ENCODE measurements around the gene C9orf78.

C9orf78 gene

GRCh38 chr9:129854588-129855110 is 19.6 kb upstream of the C9orf78 start:
- Histone ChIP-seq H3K9me3 (ENCODE audit: control insufficient read depth in 2 of 2, low read length in 2 of 2) (no peaks in the 10 kb centered on the region), H3K4me3 (ENCODE audit: low read length in 2 of 2) (no peak overlapping the region), H3K4me1 (ENCODE audit: control insufficient read depth, insufficient read depth, low read length) (peaks cover 26% of the 10 kb centered on the region), H3K27ac (ENCODE audit: low read length) (no peak overlapping the region), H3K27me3 (ENCODE audit: control insufficient read depth in 1 of 2, insufficient read depth in 2 of 2, low read length in 2 of 2) (no peaks in the 10 kb centered on the region), H3K9ac (ENCODE audit: low read length in 2 of 2) (no peak overlapping the region), H3K36me3 (ENCODE audit: control insufficient read depth in 2 of 2, insufficient read depth in 2 of 2, low read length in 2 of 2) (peaks cover 32 to 50% of the 10 kb centered on the region in 2 donors)

- H3K36me3 ChIP-seq (ENCODE audit: control insufficient read depth in 2 of 2, insufficient read depth in 2 of 2, low read length in 2 of 2), result peaks cover 28 to 44% of the 10 kb centered on the region in 2 donors
- peaks cover 33% of the 10 kb centered on the region for H3K4me1 ChIP-seq (ENCODE audit: control insufficient read depth, insufficient read depth, low read length)
- H3K27me3 ChIP-seq (ENCODE audit: control insufficient read depth in 1 of 2, insufficient read depth in 2 of 2, low read length in 2 of 2), result no peaks in the 10 kb centered on the region
- H3K27ac ChIP-seq (ENCODE audit: low read length), result peak overlapping the region; percentile 24
- H3K9me3 ChIP-seq (ENCODE audit: control insufficient read depth in 2 of 2, low read length in 2 of 2), result no peaks in the 10 kb centered on the region
- no peak overlapping the region for H3K9ac ChIP-seq (ENCODE audit: low read length in 2 of 2)
- H3K4me3 ChIP-seq (ENCODE audit: low read length in 2 of 2), result no peak overlapping the region
These were observed 18.5 kb upstream of the C9orf78 start for GRCh38 chr9:129853614-129854013.

GRCh38 chr9:129852579-129852978 is 17.5 kb upstream of the C9orf78 start:
- H3K4me1 ChIP-seq (ENCODE audit: control insufficient read depth, insufficient read depth, low read length), result peaks cover 38% of the 10 kb centered on the region
- H3K9me3 ChIP-seq (ENCODE audit: control insufficient read depth in 2 of 2, low read length in 2 of 2), result no peaks in the 10 kb centered on the region
- H3K4me3 ChIP-seq (ENCODE audit: low read length in 2 of 2), result no peak overlapping the region
- no peaks in the 10 kb centered on the region for H3K27me3 ChIP-seq (ENCODE audit: control insufficient read depth in 1 of 2, insufficient read depth in 2 of 2, low read length in 2 of 2)
- peak overlapping the region; percentile 87 for H3K27ac ChIP-seq (ENCODE audit: low read length)
- H3K9ac ChIP-seq (ENCODE audit: low read length in 2 of 2), result peak overlapping the region; percentile 39 to 42
- H3K36me3 ChIP-seq (ENCODE audit: control insufficient read depth in 2 of 2, insufficient read depth in 2 of 2, low read length in 2 of 2), result peaks cover 17 to 34% of the 10 kb centered on the region in 2 donors

- Histone ChIP-seq H3K9ac (ENCODE audit: low read length in 2 of 2) (peak overlapping the region in 1 of 2 donors; percentile 39), H3K4me1 (ENCODE audit: control insufficient read depth, insufficient read depth, low read length) (peaks cover 38% of the 10 kb centered on the region), H3K36me3 (ENCODE audit: control insufficient read depth in 2 of 2, insufficient read depth in 2 of 2, low read length in 2 of 2) (peaks cover 11 to 28% of the 10 kb centered on the region in 2 donors), H3K27ac (ENCODE audit: low read length) (peak overlapping the region; percentile 87), H3K4me3 (ENCODE audit: low read length in 2 of 2) (no peak overlapping the region), H3K27me3 (ENCODE audit: control insufficient read depth in 1 of 2, insufficient read depth in 2 of 2, low read length in 2 of 2) (no peaks in the 10 kb centered on the region), H3K9me3 (ENCODE audit: control insufficient read depth in 2 of 2, low read length in 2 of 2) (no peaks in the 10 kb centered on the region)
These were observed 16.7 kb upstream of the C9orf78 start for GRCh38 chr9:129851821-129852220.

DNA sequence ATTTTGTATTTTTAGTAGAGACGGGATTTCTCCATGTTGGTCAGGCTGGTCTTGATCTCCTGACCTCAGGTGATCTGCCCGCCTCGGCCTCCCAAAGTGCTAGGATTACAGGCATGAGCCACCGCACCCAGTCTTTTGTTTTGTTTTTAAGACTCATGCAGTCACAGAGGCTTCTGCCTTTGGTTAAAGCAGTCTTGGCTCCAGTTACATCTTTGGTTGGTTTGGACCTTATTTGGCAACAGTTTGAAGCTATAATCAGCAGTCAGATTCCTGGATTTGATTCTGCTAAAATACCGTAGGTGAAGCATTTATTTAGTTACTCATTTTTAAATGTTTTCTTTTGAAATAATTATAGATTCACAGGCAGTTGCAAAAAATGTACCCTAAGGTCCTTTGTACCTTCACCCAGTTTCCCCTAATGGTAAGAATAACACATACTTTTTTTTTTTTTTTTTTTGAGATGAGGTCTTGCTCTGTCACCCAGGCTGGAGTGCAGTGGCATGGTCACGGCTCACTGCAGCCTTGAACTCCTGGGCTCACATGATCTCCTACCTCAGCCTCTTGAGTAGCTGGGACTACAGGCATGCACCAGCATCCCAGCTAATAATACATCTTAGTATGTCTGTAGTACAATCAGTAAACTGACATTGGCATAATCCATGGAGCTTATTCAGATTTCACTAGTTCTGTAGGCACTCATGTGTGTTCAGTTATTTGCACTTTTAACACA is 15.9 kb upstream of the C9orf78 start:
- H3K27me3 ChIP-seq (ENCODE audit: control insufficient read depth in 1 of 2, insufficient read depth in 2 of 2, low read length in 2 of 2), result no peaks in the 10 kb centered on the region
- no peaks in the 10 kb centered on the region for H3K9me3 ChIP-seq (ENCODE audit: control insufficient read depth in 2 of 2, low read length in 2 of 2)
- H3K4me3 ChIP-seq (ENCODE audit: low read length in 2 of 2), result no peak overlapping the region
- H3K36me3 ChIP-seq (ENCODE audit: control insufficient read depth in 2 of 2, insufficient read depth in 2 of 2, low read length in 2 of 2), result peaks cover 11 to 22% of the 10 kb centered on the region in 2 donors
- peaks cover 38% of the 10 kb centered on the region for H3K4me1 ChIP-seq (ENCODE audit: control insufficient read depth, insufficient read depth, low read length)
- peak overlapping the region; percentile 87 for H3K27ac ChIP-seq (ENCODE audit: low read length)
- peak overlapping the region in 1 of 2 donors; percentile 39 for H3K9ac ChIP-seq (ENCODE audit: low read length in 2 of 2)

GRCh38 chr9:129849901-129850300 is 14.8 kb upstream of the C9orf78 start:
- H3K27ac ChIP-seq (ENCODE audit: low read length), result peak overlapping the region; percentile 87
- H3K27me3 ChIP-seq (ENCODE audit: control insufficient read depth in 1 of 2, insufficient read depth in 2 of 2, low read length in 2 of 2), result no peaks in the 10 kb centered on the region
- peaks cover 38% of the 10 kb centered on the region for H3K4me1 ChIP-seq (ENCODE audit: control insufficient read depth, insufficient read depth, low read length)
- peaks cover 7 to 15% of the 10 kb centered on the region in 2 donors for H3K36me3 ChIP-seq (ENCODE audit: control insufficient read depth in 2 of 2, insufficient read depth in 2 of 2, low read length in 2 of 2)
- no peaks in the 10 kb centered on the region for H3K9me3 ChIP-seq (ENCODE audit: control insufficient read depth in 2 of 2, low read length in 2 of 2)
- no peak overlapping the region for H3K9ac ChIP-seq (ENCODE audit: low read length in 2 of 2)
- no peak overlapping the region for H3K4me3 ChIP-seq (ENCODE audit: low read length in 2 of 2)

DNA sequence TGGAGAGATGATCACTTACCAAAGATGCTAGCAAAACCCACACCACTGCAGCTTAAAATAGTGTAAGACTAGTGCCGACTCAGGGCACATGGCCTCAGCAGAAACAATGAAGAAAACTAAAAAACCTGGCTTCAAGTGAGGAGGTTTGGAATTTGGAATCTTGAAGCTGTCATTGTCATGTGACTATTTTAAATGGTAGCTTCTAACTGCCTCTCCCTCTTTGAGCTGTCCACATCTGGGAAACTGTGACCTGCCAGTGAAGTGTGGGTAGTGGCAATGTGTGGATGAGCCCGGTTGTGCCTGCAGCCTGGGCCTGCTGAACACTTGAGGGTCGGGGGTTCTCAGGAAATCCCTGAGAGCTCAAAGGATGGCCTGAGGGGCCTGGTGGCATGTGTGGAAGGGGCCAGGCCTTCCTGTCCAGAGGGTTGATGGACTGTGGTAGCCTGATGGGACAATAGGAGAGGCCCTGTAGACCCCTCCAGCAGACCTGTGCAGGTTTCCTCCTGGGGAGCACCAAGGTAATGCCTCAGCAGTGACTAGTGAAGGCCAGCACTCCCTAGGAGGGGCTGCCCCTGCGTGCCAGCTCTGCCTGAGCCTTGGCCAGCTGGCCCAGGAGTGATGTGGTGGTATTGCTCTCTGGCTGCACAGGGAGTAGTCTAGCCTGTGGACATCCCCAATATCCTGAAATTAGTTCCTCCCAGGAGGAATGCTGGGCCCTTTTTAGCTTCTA is 13.8 kb upstream of the C9orf78 start:
- Histone ChIP-seq H3K27me3 (ENCODE audit: control insufficient read depth in 1 of 2, insufficient read depth in 2 of 2, low read length in 2 of 2) (no peaks in the 10 kb centered on the region), H3K4me3 (ENCODE audit: low read length in 2 of 2) (no peak overlapping the region), H3K36me3 (ENCODE audit: control insufficient read depth in 2 of 2, insufficient read depth in 2 of 2, low read length in 2 of 2) (peaks cover under 1 to 10% of the 10 kb centered on the region in 2 donors), H3K9me3 (ENCODE audit: control insufficient read depth in 2 of 2, low read length in 2 of 2) (no peaks in the 10 kb centered on the region), H3K4me1 (ENCODE audit: control insufficient read depth, insufficient read depth, low read length) (peaks cover 37% of the 10 kb centered on the region), H3K27ac (ENCODE audit: low read length) (peak overlapping the region; percentile 87), H3K9ac (ENCODE audit: low read length in 2 of 2) (no peak overlapping the region)

GRCh38 chr9:129845373-129845772 is 10.3 kb upstream of the C9orf78 start:
- Histone ChIP-seq H3K36me3 (ENCODE audit: control insufficient read depth in 2 of 2, insufficient read depth in 2 of 2, low read length in 2 of 2) (peaks cover 5 to 6% of the 10 kb centered on the region in 2 donors), H3K9ac (ENCODE audit: low read length in 2 of 2) (no peak overlapping the region), H3K27ac (ENCODE audit: low read length) (no peak overlapping the region), H3K9me3 (ENCODE audit: control insufficient read depth in 2 of 2, low read length in 2 of 2) (no peaks in the 10 kb centered on the region), H3K27me3 (ENCODE audit: control insufficient read depth in 1 of 2, insufficient read depth in 2 of 2, low read length in 2 of 2) (no peaks in the 10 kb centered on the region), H3K4me1 (ENCODE audit: control insufficient read depth, insufficient read depth, low read length) (peaks cover 16% of the 10 kb centered on the region), H3K4me3 (ENCODE audit: low read length in 2 of 2) (no peak overlapping the region)

DNA sequence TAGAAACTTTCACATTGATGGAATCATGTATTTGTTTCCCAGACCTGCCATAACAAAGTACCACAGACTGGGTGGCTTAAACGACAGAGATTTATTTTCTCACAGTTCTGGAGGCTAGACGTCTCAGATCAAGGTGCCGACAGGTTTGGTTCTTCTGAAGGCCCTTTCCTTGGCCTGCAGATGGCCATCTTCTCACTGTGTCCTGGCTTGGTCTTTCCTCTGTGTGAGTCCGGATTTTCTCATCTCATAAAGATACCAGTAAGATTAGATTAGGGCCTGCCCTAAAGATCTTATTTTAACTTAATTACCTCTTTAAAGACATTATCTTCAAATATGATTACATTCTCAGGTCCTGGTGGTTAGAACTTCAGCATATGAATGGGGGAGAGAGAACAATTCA is 6.0 kb upstream of the C9orf78 start:
- no peak overlapping the region for H3K4me3 ChIP-seq (ENCODE audit: low read length in 2 of 2)
- H3K27me3 ChIP-seq (ENCODE audit: control insufficient read depth in 1 of 2, insufficient read depth in 2 of 2, low read length in 2 of 2), result no peaks in the 10 kb centered on the region
- H3K4me1 ChIP-seq (ENCODE audit: control insufficient read depth, insufficient read depth, low read length), result peaks cover 25% of the 10 kb centered on the region
- no peak overlapping the region for H3K27ac ChIP-seq (ENCODE audit: low read length)
- peaks cover 6 to 8% of the 10 kb centered on the region in 2 donors for H3K36me3 ChIP-seq (ENCODE audit: control insufficient read depth in 2 of 2, insufficient read depth in 2 of 2, low read length in 2 of 2)
- H3K9ac ChIP-seq (ENCODE audit: low read length in 2 of 2), result no peak overlapping the region
- no peaks in the 10 kb centered on the region for H3K9me3 ChIP-seq (ENCODE audit: control insufficient read depth in 2 of 2, low read length in 2 of 2)

GRCh38 chr9:129840034-129840433 is 5.0 kb upstream of the C9orf78 start:
- no peak overlapping the region for H3K9ac ChIP-seq (ENCODE audit: low read length in 2 of 2)

More at GRCh38 chr9:129840034-129840433, 5.0 kb upstream of the C9orf78 start:
- H3K9me3 ChIP-seq (ENCODE audit: control insufficient read depth in 2 of 2, low read length in 2 of 2), result no peaks in the 10 kb centered on the region
- no peaks in the 10 kb centered on the region for H3K27me3 ChIP-seq (ENCODE audit: control insufficient read depth in 1 of 2, insufficient read depth in 2 of 2, low read length in 2 of 2)
- no peak overlapping the region for H3K4me3 ChIP-seq (ENCODE audit: low read length in 2 of 2)
- peaks cover 28% of the 10 kb centered on the region for H3K4me1 ChIP-seq (ENCODE audit: control insufficient read depth, insufficient read depth, low read length)
- peaks cover 6 to 8% of the 10 kb centered on the region in 2 donors for H3K36me3 ChIP-seq (ENCODE audit: control insufficient read depth in 2 of 2, insufficient read depth in 2 of 2, low read length in 2 of 2)
- H3K27ac ChIP-seq (ENCODE audit: low read length), result no peak overlapping the region

Measured in stomach smooth muscle (tissue), 2 donors.